Stomach smooth muscle (tissue), 2 donors: ENCODE data around the gene NDUFA8.
A peak's percentile ranks its signal among the peaks of the same experiment; 100 is the strongest.

ENCODE experiments used
- H3K27ac ChIP-seq: one replicate; pipeline ENCODE4 v1.7.0; 2013; ENCODE audit warnings: mild to moderate bottlenecking, low read length, inconsistent platforms
- H3K27me3 ChIP-seq, 2 donors: one replicate each; pipeline ENCODE4 v1.7.0; 2013; ENCODE audit warnings: low read length in 2 of 2; ENCODE audit not compliant: insufficient read depth in 2 of 2, control insufficient read depth in 1 of 2
- H3K36me3 ChIP-seq, 2 donors: one replicate each; pipeline ENCODE4 v1.7.0; 2013; ENCODE audit warnings: low read length in 2 of 2; ENCODE audit not compliant: control insufficient read depth in 2 of 2, insufficient read depth in 2 of 2
- H3K4me1 ChIP-seq: one replicate; pipeline ENCODE4 v1.7.0; 2013; ENCODE audit warnings: low read length; ENCODE audit not compliant: control insufficient read depth, insufficient read depth
- H3K4me3 ChIP-seq, 2 donors: one replicate each; pipeline ENCODE4 v1.7.0; 2013; ENCODE audit warnings: low read length in 2 of 2
- H3K9ac ChIP-seq, 2 donors: one replicate each; pipeline ENCODE4 v1.7.0; 2013; ENCODE audit warnings: low read length in 2 of 2, mild to moderate bottlenecking in 1 of 2
- H3K9me3 ChIP-seq, 2 donors: one replicate each; pipeline ENCODE4 v1.7.0; 2013; ENCODE audit warnings: low read length in 2 of 2; ENCODE audit not compliant: control insufficient read depth in 2 of 2
- donor health status: healthy.
- donor health status: Pancreatic carcinoma.

Gene NDUFA8

GRCh38 chr9:122159925-122160246 lies 307 bp upstream of the NDUFA8 start:
- H3K4me3 ChIP-seq = peak overlapping the region; percentile 92 to 97
- H3K27ac ChIP-seq = peak overlapping the region; percentile 84
- H3K4me1 ChIP-seq = peaks cover 27% of the 10 kb centered on the region
- no peaks in the 10 kb centered on the region for H3K36me3 ChIP-seq
- H3K27me3 ChIP-seq = no peaks in the 10 kb centered on the region
- peak overlapping the region; percentile 86 to 94 for H3K9ac ChIP-seq
- H3K9me3 ChIP-seq = no peaks in the 10 kb centered on the region

- H3K9me3 ChIP-seq = no peaks in the 10 kb centered on the region
- H3K27me3 ChIP-seq = no peaks in the 10 kb centered on the region
- no peak overlapping the region for H3K9ac ChIP-seq
- H3K4me3 ChIP-seq = peak overlapping the region; percentile 36 to 97
- H3K27ac ChIP-seq = no peak overlapping the region
- H3K4me1 ChIP-seq = peaks cover 16% of the 10 kb centered on the region
- no peaks in the 10 kb centered on the region for H3K36me3 ChIP-seq
These were observed 1.4 kb downstream of the NDUFA8 start for GRCh38 chr9:122158202-122158601.

- H3K36me3 ChIP-seq = peaks cover 5% of the 10 kb centered on the region in 2 donors
- H3K27me3 ChIP-seq = no peaks in the 10 kb centered on the region
- peak overlapping the region in 1 of 2 donors; percentile 22 for H3K4me3 ChIP-seq
- H3K9ac ChIP-seq = peak overlapping the region in 1 of 2 donors; percentile 0
- no peak overlapping the region for H3K27ac ChIP-seq
- H3K9me3 ChIP-seq = no peaks in the 10 kb centered on the region
- H3K4me1 ChIP-seq = peaks cover 12% of the 10 kb centered on the region
These were observed 3.8 kb downstream of the NDUFA8 start for GRCh38 chr9:122155796-122156195.

- no peak overlapping the region for H3K9ac ChIP-seq
- H3K9me3 ChIP-seq = no peaks in the 10 kb centered on the region
- no peak overlapping the region for H3K4me3 ChIP-seq
- no peak overlapping the region for H3K27ac ChIP-seq
- H3K27me3 ChIP-seq = no peaks in the 10 kb centered on the region
- peaks cover 13 to 23% of the 10 kb centered on the region in 2 donors for H3K36me3 ChIP-seq
- peaks cover 4% of the 10 kb centered on the region for H3K4me1 ChIP-seq
These were observed 8.2 kb downstream of the NDUFA8 start for GRCh38 chr9:122151267-122151828.

- Histone ChIP-seq H3K9ac (no peak overlapping the region), H3K27ac (no peak overlapping the region), H3K36me3 (peaks cover 39 to 54% of the 10 kb centered on the region in 2 donors), H3K9me3 (no peaks in the 10 kb centered on the region), H3K4me1 (no peaks in the 10 kb centered on the region), H3K27me3 (no peaks in the 10 kb centered on the region), H3K4me3 (no peak overlapping the region)
These were observed 14.1 kb downstream of the NDUFA8 start for GRCh38 chr9:122145592-122145863.

GRCh38 chr9:122144836-122145591 lies 14.6 kb downstream of the NDUFA8 start:
- peaks cover 39 to 54% of the 10 kb centered on the region in 2 donors for H3K36me3 ChIP-seq
- H3K4me3 ChIP-seq = no peak overlapping the region
- H3K27ac ChIP-seq = no peak overlapping the region

GRCh38 chr9:122143876-122144405 lies 15.6 kb downstream of the NDUFA8 start:
- H3K36me3 ChIP-seq = peaks cover 37 to 51% of the 10 kb centered on the region in 2 donors
- no peak overlapping the region for H3K27ac ChIP-seq
- H3K9me3 ChIP-seq = no peaks in the 10 kb centered on the region
- H3K9ac ChIP-seq = no peak overlapping the region
- no peaks in the 10 kb centered on the region for H3K27me3 ChIP-seq
- H3K4me1 ChIP-seq = no peaks in the 10 kb centered on the region
- H3K4me3 ChIP-seq = no peak overlapping the region

More at GRCh38 chr9:122144836-122145591, 14.6 kb downstream of the NDUFA8 start:
- H3K27me3 ChIP-seq = no peaks in the 10 kb centered on the region
- H3K4me1 ChIP-seq = no peaks in the 10 kb centered on the region
- H3K9me3 ChIP-seq = no peaks in the 10 kb centered on the region
- H3K9ac ChIP-seq = no peak overlapping the region

GRCh38 chr9:122143296-122143695 lies 16.3 kb downstream of the NDUFA8 start:
- Histone ChIP-seq H3K4me1 (no peaks in the 10 kb centered on the region), H3K9me3 (no peaks in the 10 kb centered on the region), H3K27ac (no peak overlapping the region), H3K27me3 (no peaks in the 10 kb centered on the region), H3K4me3 (no peak overlapping the region), H3K36me3 (peaks cover 37 to 51% of the 10 kb centered on the region in 2 donors), H3K9ac (no peak overlapping the region)

GRCh38 chr9:122141671-122142070 lies 17.9 kb downstream of the NDUFA8 start:
- no peaks in the 10 kb centered on the region for H3K27me3 ChIP-seq
- no peak overlapping the region for H3K4me3 ChIP-seq
- no peaks in the 10 kb centered on the region for H3K4me1 ChIP-seq
- no peak overlapping the region for H3K9ac ChIP-seq
- H3K9me3 ChIP-seq = no peaks in the 10 kb centered on the region
- H3K36me3 ChIP-seq = peaks cover 34 to 38% of the 10 kb centered on the region in 2 donors
- H3K27ac ChIP-seq = no peak overlapping the region

- H3K27ac ChIP-seq = no peak overlapping the region
- no peaks in the 10 kb centered on the region for H3K9me3 ChIP-seq
- H3K9ac ChIP-seq = no peak overlapping the region
- no peak overlapping the region for H3K4me3 ChIP-seq
- no peaks in the 10 kb centered on the region for H3K4me1 ChIP-seq
- H3K36me3 ChIP-seq = peaks cover 27 to 31% of the 10 kb centered on the region in 2 donors
- no peaks in the 10 kb centered on the region for H3K27me3 ChIP-seq
These were observed 19.0 kb downstream of the NDUFA8 start for GRCh38 chr9:122140368-122141193.
